Measurements from ENCODE around the gene RNU5D-1. TPM values are rescaled to one million over a fixed set of nuclear protein-coding genes. Genes with fewer than 3 reads are reported as not detected.

The RNU5D-1 gene
- polyA plus RNA-seq, 1 donor = not detected

- no CpG with 5 or more reads among the region's 3 CpGs for WGBS (ENCODE audit: insufficient coverage, low lambda C conversion rate)
- H3K9me3 ChIP-seq (ENCODE audit: control insufficient read depth, low read depth, low read length) = no peaks in the 10 kb centered on the region
- DNase-seq = no peak
- H3K27me3 ChIP-seq (ENCODE audit: control insufficient read depth, insufficient read depth, low read length) = no peaks in the 10 kb centered on the region
- no peak overlapping the region for H3K27ac ChIP-seq (ENCODE audit: low read length)
- no peaks in the 10 kb centered on the region for H3K4me1 ChIP-seq (ENCODE audit: control insufficient read depth, insufficient read depth, low read length)
- H3K36me3 ChIP-seq (ENCODE audit: control insufficient read depth, insufficient read depth, low read length) = no peaks in the 10 kb centered on the region
- no peak overlapping the region for H3K4me3 ChIP-seq (ENCODE audit: low read length)
Observed at GRCh38 chr1:44698138-44698537, 32.8 kb downstream of the RNU5D-1 start.

GRCh38 chr1:44696789-44697345, 34.1 kb downstream of the RNU5D-1 start:
- 100% methylated on average over 2 of the region's 7 CpGs for WGBS (ENCODE audit: insufficient coverage, low lambda C conversion rate)
- DNase-seq = no peak
- Histone ChIP-seq H3K4me1 (ENCODE audit: control insufficient read depth, insufficient read depth, low read length) (no peaks in the 10 kb centered on the region), H3K27me3 (ENCODE audit: control insufficient read depth, insufficient read depth, low read length) (no peaks in the 10 kb centered on the region), H3K9me3 (ENCODE audit: control insufficient read depth, low read depth, low read length) (no peaks in the 10 kb centered on the region), H3K27ac (ENCODE audit: low read length) (no peak overlapping the region), H3K36me3 (ENCODE audit: control insufficient read depth, insufficient read depth, low read length) (no peaks in the 10 kb centered on the region), H3K4me3 (ENCODE audit: low read length) (no peak overlapping the region)

GRCh38 chr1:44696101-44696500, 34.9 kb downstream of the RNU5D-1 start:
- Histone ChIP-seq H3K27ac (ENCODE audit: low read length) (no peak overlapping the region), H3K4me3 (ENCODE audit: low read length) (no peak overlapping the region), H3K27me3 (ENCODE audit: control insufficient read depth, insufficient read depth, low read length) (no peaks in the 10 kb centered on the region), H3K36me3 (ENCODE audit: control insufficient read depth, insufficient read depth, low read length) (no peaks in the 10 kb centered on the region), H3K4me1 (ENCODE audit: control insufficient read depth, insufficient read depth, low read length) (no peaks in the 10 kb centered on the region), H3K9me3 (ENCODE audit: control insufficient read depth, low read depth, low read length) (no peaks in the 10 kb centered on the region)
- no CpG with 5 or more reads among the region's 3 CpGs for WGBS (ENCODE audit: insufficient coverage, low lambda C conversion rate)
- no peak for DNase-seq

GRCh38 chr1:44695671-44696070, 35.3 kb downstream of the RNU5D-1 start:
- no peak for DNase-seq

GRCh38 chr1:44694863-44695478, 36.0 kb downstream of the RNU5D-1 start:
- H3K9me3 ChIP-seq (ENCODE audit: control insufficient read depth, low read depth, low read length) = no peaks in the 10 kb centered on the region
- no CpG with 5 or more reads among the region's 7 CpGs for WGBS (ENCODE audit: insufficient coverage, low lambda C conversion rate)
- no peaks in the 10 kb centered on the region for H3K27me3 ChIP-seq (ENCODE audit: control insufficient read depth, insufficient read depth, low read length)
- no peak for DNase-seq
- H3K36me3 ChIP-seq (ENCODE audit: control insufficient read depth, insufficient read depth, low read length) = no peaks in the 10 kb centered on the region
- H3K4me3 ChIP-seq (ENCODE audit: low read length) = no peak overlapping the region
- no peak overlapping the region for H3K27ac ChIP-seq (ENCODE audit: low read length)
- H3K4me1 ChIP-seq (ENCODE audit: control insufficient read depth, insufficient read depth, low read length) = no peaks in the 10 kb centered on the region

More at GRCh38 chr1:44695671-44696070, 35.3 kb downstream of the RNU5D-1 start:
- Histone ChIP-seq H3K4me3 (ENCODE audit: low read length) (no peak overlapping the region), H3K9me3 (ENCODE audit: control insufficient read depth, low read depth, low read length) (no peaks in the 10 kb centered on the region), H3K27me3 (ENCODE audit: control insufficient read depth, insufficient read depth, low read length) (no peaks in the 10 kb centered on the region), H3K27ac (ENCODE audit: low read length) (no peak overlapping the region), H3K36me3 (ENCODE audit: control insufficient read depth, insufficient read depth, low read length) (no peaks in the 10 kb centered on the region), H3K4me1 (ENCODE audit: control insufficient read depth, insufficient read depth, low read length) (no peaks in the 10 kb centered on the region)
- no CpG with 5 or more reads among the region's 4 CpGs for WGBS (ENCODE audit: insufficient coverage, low lambda C conversion rate)

GRCh38 chr1:44693900-44694299, 37.1 kb downstream of the RNU5D-1 start:
- Histone ChIP-seq H3K27ac (ENCODE audit: low read length) (no peak overlapping the region), H3K4me3 (ENCODE audit: low read length) (no peak overlapping the region), H3K4me1 (ENCODE audit: control insufficient read depth, insufficient read depth, low read length) (no peaks in the 10 kb centered on the region), H3K9me3 (ENCODE audit: control insufficient read depth, low read depth, low read length) (no peaks in the 10 kb centered on the region), H3K36me3 (ENCODE audit: control insufficient read depth, insufficient read depth, low read length) (no peaks in the 10 kb centered on the region), H3K27me3 (ENCODE audit: control insufficient read depth, insufficient read depth, low read length) (no peaks in the 10 kb centered on the region)
- WGBS (ENCODE audit: insufficient coverage, low lambda C conversion rate) = 100% methylated on average over 2 of the region's 3 CpGs
- no peak for DNase-seq

GRCh38 chr1:44693159-44693558, 37.8 kb downstream of the RNU5D-1 start:
- no peak overlapping the region for H3K4me3 ChIP-seq (ENCODE audit: low read length)
- H3K27me3 ChIP-seq (ENCODE audit: control insufficient read depth, insufficient read depth, low read length) = no peaks in the 10 kb centered on the region
- H3K27ac ChIP-seq (ENCODE audit: low read length) = no peak overlapping the region
- H3K36me3 ChIP-seq (ENCODE audit: control insufficient read depth, insufficient read depth, low read length) = no peaks in the 10 kb centered on the region
- WGBS (ENCODE audit: insufficient coverage, low lambda C conversion rate) = no CpG with 5 or more reads among the region's 2 CpGs
- H3K4me1 ChIP-seq (ENCODE audit: control insufficient read depth, insufficient read depth, low read length) = no peaks in the 10 kb centered on the region
- DNase-seq = no peak
- H3K9me3 ChIP-seq (ENCODE audit: control insufficient read depth, low read depth, low read length) = no peaks in the 10 kb centered on the region

GRCh38 chr1:44689447-44689765, 41.6 kb downstream of the RNU5D-1 start:
- DNase-seq = no peak
- H3K4me1 ChIP-seq (ENCODE audit: control insufficient read depth, insufficient read depth, low read length) = no peaks in the 10 kb centered on the region
- H3K27me3 ChIP-seq (ENCODE audit: control insufficient read depth, insufficient read depth, low read length) = no peaks in the 10 kb centered on the region
- no peak overlapping the region for H3K27ac ChIP-seq (ENCODE audit: low read length)
- no peaks in the 10 kb centered on the region for H3K9me3 ChIP-seq (ENCODE audit: control insufficient read depth, low read depth, low read length)
- no peaks in the 10 kb centered on the region for H3K36me3 ChIP-seq (ENCODE audit: control insufficient read depth, insufficient read depth, low read length)
- WGBS (ENCODE audit: insufficient coverage, low lambda C conversion rate) = no CpG with 5 or more reads among the region's 3 CpGs
- no peak overlapping the region for H3K4me3 ChIP-seq (ENCODE audit: low read length)

- Histone ChIP-seq H3K27me3 (ENCODE audit: control insufficient read depth, insufficient read depth, low read length) (no peaks in the 10 kb centered on the region), H3K9me3 (ENCODE audit: control insufficient read depth, low read depth, low read length) (no peaks in the 10 kb centered on the region), H3K4me1 (ENCODE audit: control insufficient read depth, insufficient read depth, low read length) (no peaks in the 10 kb centered on the region), H3K36me3 (ENCODE audit: control insufficient read depth, insufficient read depth, low read length) (no peaks in the 10 kb centered on the region), H3K4me3 (ENCODE audit: low read length) (no peak overlapping the region), H3K27ac (ENCODE audit: low read length) (no peak overlapping the region)
- DNase-seq = no peak
- WGBS (ENCODE audit: insufficient coverage, low lambda C conversion rate) = 98% methylated on average over 4 of the region's 12 CpGs
Observed at GRCh38 chr1:44688760-44689446, 42.1 kb downstream of the RNU5D-1 start.

GRCh38 chr1:44685881-44686280, 45.1 kb downstream of the RNU5D-1 start:
- Histone ChIP-seq H3K9me3 (ENCODE audit: control insufficient read depth, low read depth, low read length) (no peaks in the 10 kb centered on the region), H3K27me3 (ENCODE audit: control insufficient read depth, insufficient read depth, low read length) (no peaks in the 10 kb centered on the region), H3K36me3 (ENCODE audit: control insufficient read depth, insufficient read depth, low read length) (no peaks in the 10 kb centered on the region), H3K4me1 (ENCODE audit: control insufficient read depth, insufficient read depth, low read length) (no peaks in the 10 kb centered on the region), H3K4me3 (ENCODE audit: low read length) (no peak overlapping the region), H3K27ac (ENCODE audit: low read length) (no peak overlapping the region)
- no peak for DNase-seq
- 65% methylated on average over 2 of the region's 8 CpGs for WGBS (ENCODE audit: insufficient coverage, low lambda C conversion rate)

- no peaks in the 10 kb centered on the region for H3K4me1 ChIP-seq (ENCODE audit: control insufficient read depth, insufficient read depth, low read length)
- DNase-seq = no peak
Observed at GRCh38 chr1:44685218-44685617, 45.8 kb downstream of the RNU5D-1 start.

More at GRCh38 chr1:44685218-44685617, 45.8 kb downstream of the RNU5D-1 start:
- no peaks in the 10 kb centered on the region for H3K36me3 ChIP-seq (ENCODE audit: control insufficient read depth, insufficient read depth, low read length)
- no peaks in the 10 kb centered on the region for H3K9me3 ChIP-seq (ENCODE audit: control insufficient read depth, low read depth, low read length)
- H3K27me3 ChIP-seq (ENCODE audit: control insufficient read depth, insufficient read depth, low read length) = no peaks in the 10 kb centered on the region
- no CpG with 5 or more reads among the region's 4 CpGs for WGBS (ENCODE audit: insufficient coverage, low lambda C conversion rate)
- no peak overlapping the region for H3K4me3 ChIP-seq (ENCODE audit: low read length)
- no peak overlapping the region for H3K27ac ChIP-seq (ENCODE audit: low read length)
